Measurements from ENCODE around the gene LPAR4.
A peak's percentile ranks its signal among the peaks of the same experiment; 100 is the strongest.
"Not testable (repeated sequence)": the region's sequence is repeated elsewhere in the genome, so short reads cannot be mapped to it uniquely, and the experiment has no call there.

LPAR4 gene

DNA sequence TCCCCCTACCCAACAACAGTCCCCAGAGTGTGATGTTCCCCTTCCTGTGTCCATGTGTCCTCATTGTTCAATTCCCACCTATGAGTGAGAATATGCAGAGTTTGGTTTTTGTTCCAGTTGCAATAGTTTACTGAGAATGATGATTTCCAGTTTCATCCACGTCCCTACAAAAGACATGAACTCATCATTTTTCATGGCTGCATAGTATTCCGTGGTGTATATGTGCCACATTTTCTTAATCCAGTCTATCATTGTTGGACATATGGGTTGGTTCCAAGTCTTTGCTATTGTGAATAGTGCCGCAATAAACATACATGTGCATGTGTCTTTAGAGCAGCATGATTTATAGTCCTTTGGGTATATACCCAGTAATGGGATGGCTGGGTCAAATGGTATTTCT is 55.0 kb downstream of the LPAR4 start:
- POLR2A ChIA-PET; H3K4me1 ChIP-seq (ENCODE audit: control insufficient read depth, insufficient read depth, low read length); H3K4me3 ChIP-seq (ENCODE audit: low read depth, low read length); H3K36me3 ChIP-seq (ENCODE audit: control insufficient read depth in 2 of 2, insufficient read depth in 1 of 2, low read length in 2 of 2); H3K9me3 ChIP-seq (ENCODE audit: control insufficient read depth, insufficient read depth, low read depth, low read length); H3K27ac ChIP-seq (ENCODE audit: extremely low read depth, low read depth, low read length); CTCF ChIA-PET: not testable (repeated sequence)
- TF ChIP-seq ZNF146 (tag by site-specific recombination; IDR thresholded peaks at IDR 0.05): peak; percentile 96
- TF ChIP-seq, protein P1, sequence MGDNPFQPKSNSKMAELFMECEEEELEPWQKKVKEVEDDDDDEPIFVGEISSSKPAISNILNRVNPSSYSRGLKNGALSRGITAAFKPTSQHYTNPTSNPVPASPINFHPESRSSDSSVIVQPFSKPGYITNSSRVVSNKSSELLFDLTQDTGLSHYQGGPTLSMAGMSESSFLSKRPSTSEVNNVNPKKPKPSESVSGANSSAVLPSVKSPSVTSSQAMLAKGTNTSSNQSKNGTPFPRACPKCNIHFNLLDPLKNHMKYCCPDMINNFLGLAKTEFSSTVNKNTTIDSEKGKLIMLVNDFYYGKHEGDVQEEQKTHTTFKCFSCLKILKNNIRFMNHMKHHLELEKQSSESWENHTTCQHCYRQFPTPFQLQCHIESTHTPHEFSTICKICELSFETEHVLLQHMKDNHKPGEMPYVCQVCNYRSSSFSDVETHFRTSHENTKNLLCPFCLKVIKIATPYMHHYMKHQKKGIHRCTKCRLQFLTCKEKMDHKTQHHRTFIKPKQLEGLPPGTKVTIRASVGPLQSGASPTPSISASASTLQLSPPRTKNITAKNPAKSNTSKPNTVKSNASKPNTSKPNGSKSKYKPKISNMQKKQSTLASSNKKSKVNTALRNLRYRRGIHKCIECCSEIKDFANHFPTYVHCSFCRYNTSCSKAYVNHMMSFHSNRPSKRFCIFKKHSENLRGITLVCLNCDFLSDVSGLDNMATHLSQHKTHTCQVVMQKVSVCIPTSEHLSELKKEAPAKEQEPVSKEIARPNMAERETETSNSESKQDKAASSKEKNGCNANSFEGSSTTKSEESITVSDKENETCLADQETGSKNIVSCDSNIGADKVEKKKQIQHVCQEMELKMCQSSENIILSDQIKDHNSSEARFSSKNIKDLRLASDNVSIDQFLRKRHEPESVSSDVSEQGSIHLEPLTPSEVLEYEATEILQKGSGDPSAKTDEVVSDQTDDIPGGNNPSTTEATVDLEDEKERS (tag by site-specific recombination; IDR thresholded peaks at IDR 0.05): peak; percentile 82; the same call in 1 of the 2 replicates
